Liver (tissue), 9 donors: ENCODE results near the gene SNAP23. TPM values are rescaled to one million over a fixed set of nuclear protein-coding genes. Genes with fewer than 3 reads are reported as not detected.

Source experiments
- DNase-seq: peaks from one replicate; pipeline ENCODE4 v3.0.0-alpha.2; 2017; ENCODE audit warnings: low spot score
- H3K27ac ChIP-seq, 2 donors: one replicate each; pipeline ENCODE4 v1.7.0; 2013; ENCODE audit warnings: inconsistent platforms in 2 of 2, low read length in 2 of 2, control low read depth in 1 of 2, low read depth in 1 of 2, mild to moderate bottlenecking in 1 of 2
- H3K27me3 ChIP-seq, 4 donors: one replicate each; pipeline versions ENCODE4 v1.6.1 to v1.7.0; 2013; ENCODE audit warnings: low read length in 3 of 4, inconsistent platforms in 1 of 4, mild to moderate bottlenecking in 1 of 4, moderate library complexity in 1 of 4; ENCODE audit not compliant: control insufficient read depth in 4 of 4, insufficient read depth in 4 of 4
- H3K36me3 ChIP-seq, 4 donors: one replicate each; pipeline versions ENCODE4 v1.6.1 to v1.7.0; 2013; ENCODE audit warnings: low read length in 3 of 4, mild to moderate bottlenecking in 3 of 4, low read depth in 1 of 4, moderate library complexity in 1 of 4; ENCODE audit not compliant: control insufficient read depth in 4 of 4, insufficient read depth in 3 of 4
- H3K4me1 ChIP-seq, 4 donors: one replicate each; pipeline versions ENCODE4 v1.6.1 to v1.7.0; 2013; ENCODE audit warnings: low read length in 3 of 4, mild to moderate bottlenecking in 3 of 4, moderate library complexity in 1 of 4; ENCODE audit not compliant: control insufficient read depth in 4 of 4, insufficient read depth in 4 of 4
- H3K4me3 ChIP-seq, 3 donors: one replicate each; pipeline versions ENCODE4 v1.6.1 to v1.7.0; 2013; ENCODE audit warnings: low read length in 3 of 3, control low read depth in 1 of 3, low read depth in 1 of 3, mild to moderate bottlenecking in 1 of 3
- H3K9ac ChIP-seq, 2 donors: one replicate each; pipeline ENCODE4 v1.7.0; 2013; ENCODE audit warnings: low read length in 2 of 2, mild to moderate bottlenecking in 2 of 2, moderate library complexity in 2 of 2, control low read depth in 1 of 2, low read depth in 1 of 2
- H3K9me3 ChIP-seq, 4 donors: one replicate each; pipeline versions ENCODE4 v1.6.1 to v1.7.0; 2013; ENCODE audit warnings: low read length in 3 of 4; ENCODE audit not compliant: control insufficient read depth in 4 of 4
- FOXA1 ChIP-seq: IDR thresholded peaks from 2 replicates; pipeline ENCODE4 v1.6.1; 2016; ENCODE audit warnings: antibody characterized with exemption
- FOXA2 ChIP-seq: IDR thresholded peaks from 2 replicates; pipeline ENCODE4 v1.6.1; 2016; ENCODE audit warnings: antibody characterized with exemption
- GABPA ChIP-seq, 2 donors: IDR thresholded peaks in 1 of 2; conservative IDR thresholded peaks in 1 of 2; 2 replicates each; pipeline ENCODE4 v1.6.1; 2016; ENCODE audit warnings: antibody characterized with exemption in 2 of 2, mild to moderate bottlenecking in 1 of 2, moderate library complexity in 1 of 2
- NR2F2 ChIP-seq: IDR thresholded peaks from 2 replicates; pipeline ENCODE4 v1.6.1; 2016; ENCODE audit warnings: antibody characterized with exemption
- RXRA ChIP-seq, 2 donors: IDR thresholded peaks; 2 replicates each; pipeline ENCODE4 v1.6.1; 2017 to 2018; ENCODE audit warnings: antibody characterized with exemption in 2 of 2, mild to moderate bottlenecking in 1 of 2
- TAF1 ChIP-seq: conservative IDR thresholded peaks from 2 replicates; pipeline ENCODE4 v1.6.1; 2016; ENCODE audit warnings: antibody characterized with exemption, mild to moderate bottlenecking
- YY1 ChIP-seq: IDR thresholded peaks from 2 replicates; pipeline ENCODE4 v1.6.1; 2016; ENCODE audit warnings: antibody characterized with exemption, mild to moderate bottlenecking
- WGBS: extraction: QIAGEN DNeasy Blood & Tissue Kit; methylation state at CpG from one replicate; pipeline ENCODE4 v1.1.7; 2013; 5-methylcytosine and 5-hydroxymethylcytosine counted together
- polyA plus RNA-seq, 2 donors: library from polyadenylated mRNA; stranded (reverse) in 1 of 2; unstranded in 1 of 2; fragments of 200-250 nt in 1 of 2; fragments of >200 nt in 1 of 2; fragmentation: Nextera tagmentation in 1 of 2; extraction: Ambion mirVana in 1 of 2; gene quantifications; one replicate each; pipeline versions ENCODE4 v1.2.1 to v1.2.3, GENCODE V29; 2013 to 2015
- total RNA-seq, 2 donors: library from RNA; depleted of rRNA; stranded (reverse); fragments of >200 nt; gene quantifications; one replicate each; pipeline ENCODE4 v1.2.3, GENCODE V29; 2014
- TF ChIP-seq, protein P1 (sequence below): IDR thresholded peaks from 2 replicates; pipeline ENCODE4 v1.6.1; 2016; ENCODE audit warnings: antibody characterized with exemption, mild to moderate bottlenecking
- TF ChIP-seq, protein P2 (sequence below): IDR thresholded peaks from 2 replicates; pipeline ENCODE4 v1.6.1; 2016; ENCODE audit warnings: antibody characterized with exemption
- TF ChIP-seq, protein P3 (sequence below): IDR thresholded peaks from 2 replicates; pipeline ENCODE4 v1.6.1; 2016; ENCODE audit warnings: antibody characterized with exemption
- donor health status: healthy.
- donor health status: healthy.
- donor health status: healthy.
- donor health status: healthy.
- donor health status: healthy.

Gene SNAP23
- total and polyA plus RNA-seq, 4 donors: 16.0 to 42.9 (median 25.3) TPM

DNA sequence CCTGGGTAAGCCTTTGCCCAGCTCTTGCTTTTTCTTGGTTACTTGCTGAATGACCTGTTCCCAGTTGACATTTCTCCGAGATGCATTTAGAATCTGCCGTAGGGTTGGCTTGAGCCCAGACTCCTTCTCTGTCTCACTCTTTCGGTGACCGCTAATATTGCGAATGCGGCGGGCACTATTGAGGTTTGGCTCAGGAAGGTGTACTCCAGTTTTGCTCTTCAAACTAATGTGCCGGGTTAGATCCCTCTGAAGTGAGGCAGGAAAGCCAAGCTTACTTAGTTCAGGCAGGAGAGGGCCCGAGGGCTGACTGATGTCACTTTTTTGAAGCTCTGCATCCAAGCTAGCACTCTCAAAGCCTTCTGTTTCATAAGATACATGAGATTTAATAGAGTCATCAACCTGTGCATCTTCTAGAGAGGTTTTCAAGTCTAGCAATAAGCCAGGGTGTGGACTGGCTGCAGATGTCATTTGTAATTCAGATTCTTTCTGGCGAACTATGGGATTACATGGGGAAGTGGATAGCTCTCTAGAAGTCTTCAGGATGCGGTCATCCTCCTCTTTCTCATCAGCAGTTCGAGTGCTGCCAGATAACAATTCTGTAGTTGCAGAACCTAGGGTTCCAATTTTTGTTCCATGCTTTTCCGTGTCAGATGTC lies 45.5 kb upstream of the SNAP23 start (continued):
- TF ChIP-seq, protein P1, sequence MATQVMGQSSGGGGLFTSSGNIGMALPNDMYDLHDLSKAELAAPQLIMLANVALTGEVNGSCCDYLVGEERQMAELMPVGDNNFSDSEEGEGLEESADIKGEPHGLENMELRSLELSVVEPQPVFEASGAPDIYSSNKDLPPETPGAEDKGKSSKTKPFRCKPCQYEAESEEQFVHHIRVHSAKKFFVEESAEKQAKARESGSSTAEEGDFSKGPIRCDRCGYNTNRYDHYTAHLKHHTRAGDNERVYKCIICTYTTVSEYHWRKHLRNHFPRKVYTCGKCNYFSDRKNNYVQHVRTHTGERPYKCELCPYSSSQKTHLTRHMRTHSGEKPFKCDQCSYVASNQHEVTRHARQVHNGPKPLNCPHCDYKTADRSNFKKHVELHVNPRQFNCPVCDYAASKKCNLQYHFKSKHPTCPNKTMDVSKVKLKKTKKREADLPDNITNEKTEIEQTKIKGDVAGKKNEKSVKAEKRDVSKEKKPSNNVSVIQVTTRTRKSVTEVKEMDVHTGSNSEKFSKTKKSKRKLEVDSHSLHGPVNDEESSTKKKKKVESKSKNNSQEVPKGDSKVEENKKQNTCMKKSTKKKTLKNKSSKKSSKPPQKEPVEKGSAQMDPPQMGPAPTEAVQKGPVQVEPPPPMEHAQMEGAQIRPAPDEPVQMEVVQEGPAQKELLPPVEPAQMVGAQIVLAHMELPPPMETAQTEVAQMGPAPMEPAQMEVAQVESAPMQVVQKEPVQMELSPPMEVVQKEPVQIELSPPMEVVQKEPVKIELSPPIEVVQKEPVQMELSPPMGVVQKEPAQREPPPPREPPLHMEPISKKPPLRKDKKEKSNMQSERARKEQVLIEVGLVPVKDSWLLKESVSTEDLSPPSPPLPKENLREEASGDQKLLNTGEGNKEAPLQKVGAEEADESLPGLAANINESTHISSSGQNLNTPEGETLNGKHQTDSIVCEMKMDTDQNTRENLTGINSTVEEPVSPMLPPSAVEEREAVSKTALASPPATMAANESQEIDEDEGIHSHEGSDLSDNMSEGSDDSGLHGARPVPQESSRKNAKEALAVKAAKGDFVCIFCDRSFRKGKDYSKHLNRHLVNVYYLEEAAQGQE: no peak
- TF ChIP-seq GABPA (IDR thresholded peaks at IDR 0.05 in 1 of 2, conservative IDR thresholded peaks at IDR 0.05 in 1 of 2) (no peak), TAF1 (no peak), FOXA2 (no peak)

DNA sequence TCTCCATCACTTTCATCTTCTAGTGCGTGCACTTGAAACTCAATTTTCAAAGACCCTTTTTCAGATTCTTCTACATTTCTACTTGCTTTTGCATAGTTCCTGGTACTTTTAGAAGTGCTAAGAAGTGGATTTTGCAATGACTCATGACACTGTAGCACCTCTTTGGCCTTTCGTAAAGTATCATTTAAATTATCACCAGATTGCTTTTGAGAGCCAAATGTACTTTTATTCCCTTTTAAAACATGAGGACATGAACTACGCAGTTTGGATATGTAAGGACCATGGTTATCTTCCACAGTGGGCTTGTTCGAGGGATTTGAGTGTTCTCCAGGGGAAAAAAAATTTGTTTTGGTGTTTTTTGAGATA lies 45.0 kb upstream of the SNAP23 start:
- H3K27ac ChIP-seq: no peak overlapping the region
- no peaks in the 10 kb centered on the region for H3K9me3 ChIP-seq
- H3K9ac ChIP-seq: no peak overlapping the region
- H3K36me3 ChIP-seq: peaks cover 5 to 53% (median 33%) of the 10 kb centered on the region in 4 donors
- H3K27me3 ChIP-seq: no peaks in the 10 kb centered on the region
- 98% methylated on average over 4 of the region's 4 CpGs for WGBS
- H3K4me1 ChIP-seq: no peaks in the 10 kb centered on the region
- TF ChIP-seq RXRA (IDR thresholded peaks at IDR 0.05): no peak
- no peak for DNase-seq
- H3K4me3 ChIP-seq: no peak overlapping the region

DNA sequence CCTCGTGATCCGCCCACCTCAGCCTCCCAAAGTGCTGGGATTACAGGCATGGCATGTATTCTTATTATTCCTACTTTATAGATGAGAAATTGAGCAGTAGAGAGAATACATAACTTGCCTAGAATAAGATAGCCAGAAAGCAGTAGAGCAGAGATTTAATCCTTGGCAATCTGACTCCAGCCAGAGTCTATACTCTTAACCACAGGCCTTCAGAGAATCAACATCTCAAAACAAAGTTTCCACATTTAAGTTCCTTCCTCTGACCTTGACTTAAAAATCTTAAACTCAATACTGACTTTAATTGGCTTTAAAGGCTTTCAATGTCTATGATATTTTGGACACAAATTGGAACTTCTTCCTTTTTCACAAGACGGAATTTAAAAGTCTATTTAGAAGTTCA lies 41.6 kb upstream of the SNAP23 start:
- no peak overlapping the region for H3K27ac ChIP-seq
- WGBS: 95% methylated on average over 3 of the region's 3 CpGs
- TF ChIP-seq RXRA (IDR thresholded peaks at IDR 0.05) (no peak), TAF1 (no peak), YY1 (no peak), FOXA1 (no peak), NR2F2 (no peak)
- TF ChIP-seq, protein P2, sequence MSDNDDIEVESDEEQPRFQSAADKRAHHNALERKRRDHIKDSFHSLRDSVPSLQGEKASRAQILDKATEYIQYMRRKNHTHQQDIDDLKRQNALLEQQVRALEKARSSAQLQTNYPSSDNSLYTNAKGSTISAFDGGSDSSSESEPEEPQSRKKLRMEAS: no peak
- TF ChIP-seq, protein P3, sequence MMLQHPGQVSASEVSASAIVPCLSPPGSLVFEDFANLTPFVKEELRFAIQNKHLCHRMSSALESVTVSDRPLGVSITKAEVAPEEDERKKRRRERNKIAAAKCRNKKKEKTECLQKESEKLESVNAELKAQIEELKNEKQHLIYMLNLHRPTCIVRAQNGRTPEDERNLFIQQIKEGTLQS: no peak
- no peak overlapping the region for H3K4me3 ChIP-seq
- H3K9me3 ChIP-seq: no peaks in the 10 kb centered on the region
- no peak overlapping the region for H3K9ac ChIP-seq
- no peak for DNase-seq
- H3K27me3 ChIP-seq: no peaks in the 10 kb centered on the region
- peaks cover 2 to 31% (median 15%) of the 10 kb centered on the region in 4 donors for H3K36me3 ChIP-seq
- H3K4me1 ChIP-seq: peaks cover 0 to 4% (median under 1%) of the 10 kb centered on the region in 4 donors

DNA sequence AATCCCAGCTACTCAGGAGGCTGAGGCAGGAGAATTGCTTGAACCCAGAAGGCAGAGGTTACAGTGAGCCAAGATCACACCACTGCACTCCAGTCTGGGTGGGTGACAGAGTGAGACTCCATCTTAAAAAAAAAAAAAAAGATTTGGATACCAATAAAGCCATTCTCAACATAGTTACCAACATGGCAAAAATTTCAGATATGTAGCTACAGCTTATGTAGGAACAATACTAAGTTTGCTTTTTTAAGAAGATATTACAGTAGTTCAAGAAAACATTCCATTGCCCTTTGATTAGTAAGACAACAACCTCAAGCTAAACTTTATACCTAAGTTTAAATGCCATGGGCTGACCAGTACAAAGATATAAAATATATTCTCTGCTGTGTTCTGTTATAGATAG lies 38.9 kb upstream of the SNAP23 start:
- Histone ChIP-seq H3K4me3 (no peak overlapping the region), H3K36me3 (peaks cover 0 to 6% (median 2%) of the 10 kb centered on the region in 4 donors), H3K4me1 (peaks cover 0 to 4% (median under 1%) of the 10 kb centered on the region in 4 donors), H3K27me3 (no peaks in the 10 kb centered on the region), H3K9me3 (no peaks in the 10 kb centered on the region), H3K9ac (no peak overlapping the region), H3K27ac (no peak overlapping the region)
- DNase-seq: no peak
- no peak for TF ChIP-seq NR2F2
